Urinary bladder (tissue), 4 donors: ENCODE data around the gene RAMP1. TPM values are rescaled to one million over a fixed set of nuclear protein-coding genes. Genes with fewer than 3 reads are reported as not detected.
"Not testable (repeated sequence)": the region's sequence is repeated elsewhere in the genome, so short reads cannot be mapped to it uniquely, and the experiment has no call there.

Experiments used
- DNase-seq: peaks from one replicate; pipeline ENCODE4 v3.0.0-alpha.2; 2015; ENCODE audit errors: extremely low spot score
- H3K27ac ChIP-seq: one replicate; pipeline ENCODE4 v1.5.1; 2013; ENCODE audit warnings: low read depth, mild to moderate bottlenecking, moderate library complexity
- H3K36me3 ChIP-seq: one replicate; pipeline ENCODE4 v1.6.1; 2013; ENCODE audit warnings: mild to moderate bottlenecking, moderate library complexity; ENCODE audit not compliant: insufficient read depth
- H3K4me1 ChIP-seq: one replicate; pipeline ENCODE4 v1.6.1; 2013; ENCODE audit warnings: mild to moderate bottlenecking, moderate library complexity; ENCODE audit not compliant: insufficient read depth
- H3K4me3 ChIP-seq: one replicate; pipeline ENCODE4 v1.5.1; 2013; ENCODE audit warnings: low read depth, low read length
- WGBS: extraction: QIAGEN DNeasy Blood & Tissue Kit; methylation state at CpG from one replicate; pipeline ENCODE4 v1.1.7; 2013; 5-methylcytosine and 5-hydroxymethylcytosine counted together
- polyA plus RNA-seq: library from polyadenylated mRNA; stranded (reverse); fragments of 200-250 nt; gene quantifications from one replicate; pipeline ENCODE4 v1.2.3, GENCODE V29; 2013
- total RNA-seq: library from RNA; depleted of rRNA; stranded (reverse); fragments of >200 nt; gene quantifications from one replicate; pipeline ENCODE4 v1.2.3, GENCODE V29; 2014
- donor health status: healthy with polysubstance abuse.
- donor health status: healthy.

The RAMP1 gene
- total RNA-seq (13.2 TPM), polyA plus RNA-seq (185 TPM)

- peak within 1 kb of the TSS; percentile 49 for H3K4me3 ChIP-seq
- no peak within 1 kb of the TSS for H3K27ac ChIP-seq
- 2% methylated on average over 79 of the region's 79 CpGs for WGBS
- no peaks in the 10 kb centered on the region for H3K36me3 ChIP-seq
- no peaks in the 10 kb centered on the region for H3K4me1 ChIP-seq
- no peak for DNase-seq
Observed at GRCh38 chr2:237859533-237860272, at the start of gene RAMP1. Gene RAMP1, plus strand, starts transcription at chr2:237859623. Its CDS starts 53 bp downstream, at chr2:237859676.

- no peak for DNase-seq
- Histone ChIP-seq H3K4me3 (no peak overlapping the region), H3K4me1 (no peaks in the 10 kb centered on the region), H3K27ac (no peak overlapping the region), H3K36me3 (no peaks in the 10 kb centered on the region)
- 88% methylated on average over 1 of the region's 1 CpG for WGBS
Observed at GRCh38 chr2:237815637-237816036, 43.8 kb upstream of the RAMP1 start.

- Histone ChIP-seq H3K4me1 (no peaks in the 10 kb centered on the region), H3K36me3 (no peaks in the 10 kb centered on the region), H3K27ac (no peak overlapping the region), H3K4me3 (no peak overlapping the region)
- WGBS = 86% methylated on average over 1 of the region's 1 CpG
- DNase-seq = no peak
Observed at GRCh38 chr2:237816531-237816930, 42.9 kb upstream of the RAMP1 start.

- H3K36me3 ChIP-seq = no peaks in the 10 kb centered on the region
- DNase-seq = no peak
- WGBS = 44% methylated on average over 5 of the region's 5 CpGs
Observed at GRCh38 chr2:237818066-237818473, 41.4 kb upstream of the RAMP1 start.

GRCh38 chr2:237819231-237819630 is 40.2 kb upstream of the RAMP1 start:
- 76% methylated on average over 2 of the region's 2 CpGs for WGBS
- DNase-seq = no peak
- Histone ChIP-seq H3K4me1 (no peaks in the 10 kb centered on the region), H3K36me3 (no peaks in the 10 kb centered on the region), H3K4me3 (no peak overlapping the region), H3K27ac (no peak overlapping the region)

More at GRCh38 chr2:237818066-237818473, 41.4 kb upstream of the RAMP1 start:
- no peaks in the 10 kb centered on the region for H3K4me1 ChIP-seq
- no peak overlapping the region for H3K27ac ChIP-seq
- H3K4me3 ChIP-seq = no peak overlapping the region

GRCh38 chr2:237820421-237820820 is 39.0 kb upstream of the RAMP1 start:
- DNase-seq = no peak
- no peak overlapping the region for H3K4me3 ChIP-seq
- WGBS = 85% methylated on average over 2 of the region's 2 CpGs
- H3K27ac ChIP-seq = no peak overlapping the region
- H3K4me1 ChIP-seq = no peaks in the 10 kb centered on the region
- H3K36me3 ChIP-seq = no peaks in the 10 kb centered on the region

- 90% methylated on average over 2 of the region's 2 CpGs for WGBS
- Histone ChIP-seq H3K27ac (no peak overlapping the region), H3K4me1 (no peaks in the 10 kb centered on the region), H3K36me3 (no peaks in the 10 kb centered on the region), H3K4me3 (no peak overlapping the region)
- DNase-seq = no peak
Observed at GRCh38 chr2:237823544-237823943, 35.9 kb upstream of the RAMP1 start.

GRCh38 chr2:237824085-237824484 is 35.3 kb upstream of the RAMP1 start:
- no peaks in the 10 kb centered on the region for H3K36me3 ChIP-seq
- no peak for DNase-seq
- no peak overlapping the region for H3K4me3 ChIP-seq
- WGBS = 85% methylated on average over 6 of the region's 6 CpGs
- no peak overlapping the region for H3K27ac ChIP-seq
- H3K4me1 ChIP-seq = no peaks in the 10 kb centered on the region

- no peaks in the 10 kb centered on the region for H3K4me1 ChIP-seq
- 75% methylated on average over 3 of the region's 3 CpGs for WGBS
- no peak overlapping the region for H3K4me3 ChIP-seq
- H3K36me3 ChIP-seq = no peaks in the 10 kb centered on the region
- no peak for DNase-seq
- H3K27ac ChIP-seq = no peak overlapping the region
Observed at GRCh38 chr2:237827421-237827987, 31.9 kb upstream of the RAMP1 start.

- no peaks in the 10 kb centered on the region for H3K4me1 ChIP-seq
- WGBS = 92% methylated on average over 2 of the region's 2 CpGs
Observed at GRCh38 chr2:237830522-237830921, 28.9 kb upstream of the RAMP1 start.

GRCh38 chr2:237833546-237833945 is 25.9 kb upstream of the RAMP1 start:
- DNase-seq = no peak
- H3K36me3 ChIP-seq = no peaks in the 10 kb centered on the region
- 93% methylated on average over 1 of the region's 1 CpG for WGBS
- H3K4me3 ChIP-seq = no peak overlapping the region
- H3K4me1 ChIP-seq = no peaks in the 10 kb centered on the region
- H3K27ac ChIP-seq = no peak overlapping the region

More at GRCh38 chr2:237830522-237830921, 28.9 kb upstream of the RAMP1 start:
- Histone ChIP-seq H3K4me3 (no peak overlapping the region), H3K27ac (no peak overlapping the region), H3K36me3 (no peaks in the 10 kb centered on the region)
- DNase-seq = no peak

- no peak for DNase-seq
- Histone ChIP-seq H3K4me1 (no peaks in the 10 kb centered on the region), H3K27ac (no peak overlapping the region), H3K36me3 (no peaks in the 10 kb centered on the region), H3K4me3 (no peak overlapping the region)
- 85% methylated on average over 3 of the region's 3 CpGs for WGBS
Observed at GRCh38 chr2:237835372-237835771, 24.1 kb upstream of the RAMP1 start.

GRCh38 chr2:237841051-237841450 is 18.4 kb upstream of the RAMP1 start:
- Histone ChIP-seq H3K36me3 (no peaks in the 10 kb centered on the region), H3K4me1 (no peaks in the 10 kb centered on the region), H3K27ac (no peak overlapping the region), H3K4me3 (no peak overlapping the region)
- 80% methylated on average over 4 of the region's 4 CpGs for WGBS
- DNase-seq = no peak

GRCh38 chr2:237848940-237849339 is 10.5 kb upstream of the RAMP1 start:
- WGBS = 95% methylated on average over 12 of the region's 12 CpGs
- not testable (repeated sequence) for DNase-seq, H3K4me1 ChIP-seq, H3K4me3 ChIP-seq, H3K27ac ChIP-seq, H3K36me3 ChIP-seq
